GM12892 (cell line): ENCODE data around the gene SLC43A3.

Source experiments
- POLR2A ChIP-seq: IDR thresholded peaks from 2 replicates; pipeline ENCODE4 v1.6.1; 2011; ENCODE audit warnings: low read depth, low read length, control low read depth
- POLR2AphosphoS5 ChIP-seq: IDR thresholded peaks from 2 replicates; pipeline ENCODE4 v1.6.1; 2011; ENCODE audit warnings: low read depth, low read length, control low read depth
- TAF1 ChIP-seq: IDR thresholded peaks from 2 replicates; pipeline ENCODE4 v1.6.1; 2011; ENCODE audit warnings: low read depth, mild to moderate bottlenecking, control low read depth, low read length, borderline replicate concordance

DNA sequence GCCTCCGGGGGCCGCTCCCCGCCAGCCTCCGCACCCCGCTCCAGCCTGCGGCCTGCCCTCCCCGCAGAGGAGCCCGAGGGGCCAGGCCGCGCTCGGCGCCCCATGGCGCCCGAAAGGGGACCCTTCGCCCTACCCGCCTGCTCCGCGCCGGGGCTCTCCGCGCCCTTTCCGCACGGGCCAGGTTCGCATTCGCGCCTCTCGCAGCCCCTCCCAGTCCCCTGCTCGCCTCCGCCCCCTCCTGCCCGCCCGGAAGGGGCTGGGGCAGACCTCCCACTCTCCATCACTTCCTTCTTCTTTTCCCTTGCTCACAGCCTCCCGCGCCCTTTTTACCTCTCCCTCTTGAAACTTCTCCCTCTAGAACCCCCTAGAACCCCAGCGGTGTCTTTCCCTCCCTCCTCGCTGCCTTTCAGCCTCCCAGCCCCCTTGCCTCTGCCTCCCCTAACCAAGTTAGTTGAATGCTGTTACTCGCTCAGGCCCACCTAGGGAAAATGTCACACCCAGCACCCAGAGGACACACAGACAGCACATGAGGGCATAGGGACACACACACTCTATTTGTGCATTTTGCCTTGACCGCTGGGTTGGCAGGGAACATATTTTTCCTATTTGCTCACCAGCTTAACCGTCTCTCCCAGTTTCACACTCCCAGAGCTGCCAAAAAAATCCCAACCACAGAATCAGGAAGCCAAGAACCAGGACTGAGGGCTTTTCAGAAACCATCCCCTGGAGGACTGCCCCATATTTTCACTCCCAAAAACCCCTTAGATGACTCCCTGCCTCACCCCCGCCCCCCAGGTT, at the start of gene SLC43A3:
- TF ChIP-seq POLR2A (peak; percentile 88), POLR2AphosphoS5 (peak; percentile 79), TAF1 (peak; percentile 72; the same call in 1 of the 2 replicates)
